GM18519 (cell line): Measurements from ENCODE around the gene ASNS.
A peak's percentile ranks its signal among the peaks of the same experiment; 100 is the strongest.
"Not testable (repeated sequence)": the region's sequence is repeated elsewhere in the genome, so short reads cannot be mapped to it uniquely, and the experiment has no call there.

ENCODE experiments used
- ATAC-seq: cut with Tn5 transposase; IDR thresholded peaks from one replicate; pipeline ENCODE4 v1.9.1; 2021; ENCODE audit warnings: mild to moderate bottlenecking, moderate library complexity; ENCODE audit not compliant: unreplicated experiment, low FRiP score

Gene ASNS, protein sequence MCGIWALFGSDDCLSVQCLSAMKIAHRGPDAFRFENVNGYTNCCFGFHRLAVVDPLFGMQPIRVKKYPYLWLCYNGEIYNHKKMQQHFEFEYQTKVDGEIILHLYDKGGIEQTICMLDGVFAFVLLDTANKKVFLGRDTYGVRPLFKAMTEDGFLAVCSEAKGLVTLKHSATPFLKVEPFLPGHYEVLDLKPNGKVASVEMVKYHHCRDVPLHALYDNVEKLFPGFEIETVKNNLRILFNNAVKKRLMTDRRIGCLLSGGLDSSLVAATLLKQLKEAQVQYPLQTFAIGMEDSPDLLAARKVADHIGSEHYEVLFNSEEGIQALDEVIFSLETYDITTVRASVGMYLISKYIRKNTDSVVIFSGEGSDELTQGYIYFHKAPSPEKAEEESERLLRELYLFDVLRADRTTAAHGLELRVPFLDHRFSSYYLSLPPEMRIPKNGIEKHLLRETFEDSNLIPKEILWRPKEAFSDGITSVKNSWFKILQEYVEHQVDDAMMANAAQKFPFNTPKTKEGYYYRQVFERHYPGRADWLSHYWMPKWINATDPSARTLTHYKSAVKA

DNA sequence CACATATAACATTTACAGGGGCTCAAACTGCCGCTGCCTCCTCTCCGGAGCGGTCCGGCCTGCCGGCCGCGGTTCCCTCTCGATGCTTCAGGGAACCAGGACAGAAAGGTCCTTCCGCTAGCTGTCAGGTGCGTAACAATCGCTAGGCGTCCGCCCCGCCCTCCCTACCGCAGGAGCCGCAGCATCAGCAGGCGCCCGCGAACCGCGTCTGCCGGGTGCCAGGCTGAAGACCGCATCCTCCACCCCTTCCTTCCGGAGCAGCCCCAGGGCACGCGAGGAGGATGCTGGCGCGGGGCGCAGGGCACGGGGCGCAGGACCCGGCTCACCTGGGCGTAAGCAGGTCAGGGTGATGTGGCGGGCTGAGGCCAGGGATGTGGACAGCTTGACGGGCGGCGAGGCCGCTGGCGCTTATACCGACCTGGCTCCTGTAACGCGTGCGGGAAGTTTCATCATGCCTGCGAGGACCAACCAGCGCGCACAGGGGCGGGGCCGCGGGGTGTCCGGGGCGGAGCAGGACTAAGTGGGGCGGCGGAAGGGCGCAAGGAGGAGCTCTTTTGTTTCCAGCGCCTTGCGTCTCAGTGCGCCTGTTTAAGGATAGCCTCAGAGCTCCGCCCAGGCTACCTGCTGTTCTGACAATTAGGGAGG is at the start of gene ASNS:
ASNS (minus strand) TSS at position 384 of the 645 bp plus-strand sequence. CDS start 3,252 bp downstream, outside the sequence.
- peak; percentile 99 for ATAC-seq

DNA sequence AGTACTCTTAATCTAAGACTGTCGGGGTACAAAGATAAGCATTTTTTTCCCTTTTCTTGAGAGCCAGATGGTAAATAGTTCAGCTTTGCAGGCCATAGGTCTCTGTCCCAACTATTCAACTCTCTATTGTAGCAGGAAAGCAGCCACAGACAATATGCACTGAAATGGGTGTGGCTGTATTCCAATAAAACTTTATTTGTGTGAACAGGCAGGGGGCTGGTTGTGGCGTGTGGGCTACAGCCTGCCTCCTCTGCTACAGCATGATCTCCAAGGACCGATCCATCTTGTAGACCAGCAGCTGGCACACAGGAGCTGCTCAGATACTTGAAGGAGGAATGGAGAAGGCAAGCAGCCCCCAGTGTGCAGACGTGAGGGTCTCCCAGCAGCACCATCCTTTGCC is 49.0 kb upstream of the ASNS start:
- ATAC-seq = not testable (repeated sequence)

GRCh38 chr7:97915267-97915666 is 43.1 kb upstream of the ASNS start:
- ATAC-seq = not testable (repeated sequence)

GRCh38 chr7:97912294-97912693 is 40.1 kb upstream of the ASNS start:
- not testable (repeated sequence) for ATAC-seq

- not testable (repeated sequence) for ATAC-seq
Measured at GRCh38 chr7:97896893-97897292, 24.7 kb upstream of the ASNS start.

DNA sequence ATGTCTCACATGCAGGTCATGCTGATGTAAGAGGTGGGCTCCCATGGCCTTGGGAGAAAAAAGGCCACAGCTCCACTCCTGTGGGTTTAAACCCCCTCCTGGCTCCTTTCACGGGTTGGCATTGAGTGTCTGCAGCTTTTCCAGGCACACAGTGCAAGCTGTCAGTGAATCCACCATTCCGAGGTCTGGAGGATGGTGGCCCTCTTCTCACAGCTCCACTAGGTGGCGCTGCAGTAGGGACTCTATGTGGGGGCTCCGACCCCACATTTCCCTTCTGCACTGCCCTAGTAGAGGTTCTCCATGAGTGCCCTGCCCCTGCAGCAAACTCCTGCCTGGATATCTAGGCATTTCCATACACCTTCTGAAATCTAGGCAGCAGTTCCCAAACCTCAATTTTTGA is 19.5 kb upstream of the ASNS start:
- not testable (repeated sequence) for ATAC-seq

- not testable (repeated sequence) for ATAC-seq
Measured at GRCh38 chr7:97879527-97879926, 7.3 kb upstream of the ASNS start.

DNA sequence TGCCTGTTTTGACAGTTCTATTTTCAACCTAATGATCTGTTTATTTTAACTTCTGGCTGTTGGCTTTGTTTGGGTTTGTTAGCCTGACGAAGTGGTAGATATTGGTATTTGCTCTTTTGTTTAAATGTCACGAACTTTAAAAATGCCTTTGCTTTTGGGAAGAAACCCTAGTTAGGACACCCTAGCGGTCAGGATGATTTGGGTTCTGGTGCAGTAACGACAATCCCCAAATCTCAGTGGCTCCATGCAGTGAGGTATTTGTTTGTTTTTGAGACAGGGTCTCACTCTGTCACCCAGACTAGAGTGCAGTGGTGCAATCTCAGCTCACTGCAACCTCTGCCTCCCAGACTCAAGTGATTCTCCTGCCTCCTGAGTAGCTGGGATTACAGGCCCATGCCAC is 2.7 kb upstream of the ASNS start:
- not testable (repeated sequence) for ATAC-seq

DNA sequence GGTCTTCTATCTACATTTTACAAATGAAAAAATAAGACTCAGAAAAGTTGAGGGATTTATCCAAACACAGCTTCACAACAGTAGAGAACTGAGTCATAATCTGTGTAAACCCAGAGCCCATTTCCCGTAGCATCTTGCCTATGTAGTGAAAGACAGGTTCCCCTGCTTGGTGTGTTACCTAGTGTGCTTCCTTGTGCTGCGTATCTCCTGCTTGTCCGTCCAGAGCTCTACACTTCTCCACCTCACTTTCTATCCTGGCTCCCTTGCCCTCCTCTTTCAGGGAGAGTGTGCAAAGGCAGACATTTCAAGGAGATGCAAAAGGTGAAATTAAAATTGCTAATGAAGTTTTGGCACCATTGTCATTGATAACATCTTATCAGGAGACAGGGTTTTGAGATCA is 1.4 kb upstream of the ASNS start:
- ATAC-seq = no peak

DNA sequence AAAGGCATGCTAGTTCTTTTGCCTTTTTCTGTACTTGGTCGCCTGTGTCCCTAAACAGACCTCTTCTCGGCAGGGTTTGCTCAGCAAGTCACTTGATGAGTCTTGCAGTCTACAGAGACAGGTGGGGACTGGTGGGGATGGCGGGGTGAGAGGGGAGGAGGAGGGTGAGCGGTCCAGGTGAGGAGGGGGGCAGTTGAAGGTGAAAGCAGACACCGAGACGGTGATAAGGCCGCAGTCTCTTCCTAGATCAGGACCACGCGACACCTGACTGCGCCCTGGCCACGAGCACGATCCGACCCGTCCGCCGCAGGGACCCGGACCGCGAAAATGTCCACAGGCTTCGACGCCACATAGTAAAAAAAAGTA is 566 bp downstream of the ASNS start:
- ATAC-seq = peak; percentile 1

- no peak for ATAC-seq
Measured at GRCh38 chr7:97868788-97869187, 3.4 kb downstream of the ASNS start.

DNA sequence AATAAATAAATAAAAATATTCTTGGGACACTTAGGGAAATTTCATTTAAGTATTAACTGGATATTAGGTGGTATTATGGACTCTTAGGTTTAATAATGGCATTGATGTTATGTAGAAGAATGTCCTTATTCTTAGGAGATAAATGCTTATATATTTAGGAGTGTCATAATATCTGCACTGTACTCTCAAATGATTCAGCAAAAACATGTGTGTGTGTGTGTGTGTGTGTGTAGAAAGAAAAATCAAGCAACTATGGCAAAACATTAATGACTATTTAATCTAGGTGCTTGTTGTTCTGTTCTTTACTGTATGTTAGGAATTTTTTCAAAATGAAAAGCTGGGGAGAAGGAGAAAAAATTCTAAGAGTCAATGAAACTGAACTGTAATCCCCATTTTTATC is 3.9 kb downstream of the ASNS start:
- no peak for ATAC-seq

DNA sequence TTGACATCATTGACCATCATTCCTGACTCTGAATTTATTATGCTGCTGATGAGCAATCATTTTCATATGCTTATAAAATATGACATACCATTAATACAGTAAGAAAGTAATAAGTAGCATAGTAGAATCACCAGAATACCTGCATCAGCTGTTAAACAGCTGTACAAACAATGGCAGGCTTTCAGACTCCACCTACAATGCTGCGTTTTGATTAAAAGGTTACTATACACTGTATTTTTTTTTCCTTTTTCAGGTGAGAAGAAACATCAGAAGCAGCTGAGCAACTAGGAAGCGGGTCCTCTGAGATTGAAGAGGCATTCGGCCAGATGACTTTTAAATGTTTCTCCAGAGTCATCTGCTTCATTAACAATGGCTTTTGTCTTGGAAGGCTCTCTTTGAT is 7.1 kb downstream of the ASNS start:
- ATAC-seq = no peak

DNA sequence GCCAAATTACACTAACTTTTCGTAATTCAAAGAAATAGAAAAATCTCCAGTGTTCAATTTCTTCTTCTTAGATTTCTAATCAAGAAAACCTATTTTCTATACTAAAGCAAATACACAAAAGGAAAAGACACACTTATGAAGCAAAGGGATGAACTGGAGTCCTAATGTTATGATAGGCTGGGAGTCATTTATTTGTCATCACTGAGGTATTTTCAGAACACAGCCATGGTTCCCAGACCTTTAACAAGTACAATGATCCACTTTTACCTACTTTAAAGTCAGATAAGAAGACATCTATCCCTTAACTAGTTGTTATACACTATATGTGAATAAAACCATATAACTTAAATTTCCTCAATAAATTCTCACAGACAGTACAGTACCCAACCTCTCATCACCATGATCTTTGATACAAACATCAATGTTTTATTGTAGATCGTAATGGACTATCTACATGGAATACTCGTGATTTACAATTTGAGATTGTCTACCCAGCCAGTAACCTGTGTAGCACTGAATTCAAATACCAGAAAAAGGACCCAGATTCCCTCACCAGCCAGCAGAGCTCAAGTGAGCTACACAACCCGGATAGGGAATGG is 12.5 kb downstream of the ASNS start:
- no peak for ATAC-seq

DNA sequence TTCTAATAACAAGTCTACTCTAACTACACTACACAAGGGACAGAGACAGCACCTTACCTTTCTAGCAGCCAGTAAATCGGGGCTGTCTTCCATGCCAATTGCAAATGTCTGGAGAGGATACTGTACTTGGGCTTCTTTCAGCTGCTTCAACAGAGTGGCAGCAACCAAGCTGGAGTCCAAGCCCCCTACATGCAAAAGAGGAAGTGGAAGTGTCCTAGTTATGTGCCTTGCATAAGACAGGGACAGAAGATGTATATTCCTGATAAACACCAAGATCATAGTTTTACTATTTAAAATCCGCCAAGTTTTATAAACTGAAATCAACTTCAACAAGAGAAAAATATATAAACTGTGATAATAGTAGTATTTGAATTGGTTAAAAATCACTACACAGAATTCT is 14.0 kb downstream of the ASNS start:
- ATAC-seq = no peak

GRCh38 chr7:97857544-97857943 is 14.7 kb downstream of the ASNS start:
- ATAC-seq = no peak

GRCh38 chr7:97851683-97852082 is 20.5 kb downstream of the ASNS start:
- ATAC-seq = no peak

- ATAC-seq = not testable (repeated sequence)
Measured at GRCh38 chr7:97850262-97851031, 21.8 kb downstream of the ASNS start.

DNA sequence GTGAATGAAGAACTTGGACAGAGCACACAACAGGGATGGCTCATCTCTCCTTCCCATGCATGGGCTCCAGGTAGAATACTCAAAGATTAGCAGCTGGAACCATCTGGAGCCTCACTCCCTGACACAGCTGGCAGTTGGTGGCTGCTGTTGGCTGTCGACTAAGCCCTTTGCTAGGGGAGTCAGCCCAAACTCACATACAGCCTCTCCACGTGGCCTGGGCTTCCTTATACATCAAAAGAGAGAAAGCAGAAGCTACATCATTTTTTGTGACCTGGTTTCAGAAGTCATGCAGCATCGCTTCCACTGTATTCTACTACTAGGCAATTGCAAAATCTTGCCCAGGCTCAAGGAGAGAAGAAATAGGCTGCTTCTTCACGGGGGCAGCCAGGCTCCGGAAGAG is 24.4 kb downstream of the ASNS start:
- ATAC-seq = no peak

DNA sequence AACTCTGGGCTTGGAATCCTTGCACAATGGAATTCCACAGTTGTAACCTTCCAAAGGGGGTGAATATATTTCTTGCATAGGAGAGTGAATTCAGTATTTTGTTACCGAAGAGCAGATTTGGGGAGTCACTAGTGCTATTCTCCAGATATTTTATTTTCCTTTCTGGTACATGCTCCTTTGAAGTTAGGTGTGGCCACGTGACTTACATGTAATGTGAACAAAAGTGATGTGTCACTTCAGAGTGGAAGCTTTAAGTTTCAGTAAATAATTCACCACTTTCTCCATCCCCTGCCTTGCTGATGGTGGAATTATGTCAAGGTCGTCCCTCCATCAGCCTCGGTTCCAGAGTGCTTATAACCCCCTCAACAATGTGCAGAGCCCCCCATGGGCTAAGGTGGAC is 25.3 kb downstream of the ASNS start:
- ATAC-seq = no peak
